NCI-H1694 (cell line): Measurements from ENCODE around the gene HOXB3.

Experiments used
- DNase-seq: peaks from one replicate; lab custom pipeline; 2025; lab: John Stamatoyannopoulos, UW

Gene HOXB3

DNA sequence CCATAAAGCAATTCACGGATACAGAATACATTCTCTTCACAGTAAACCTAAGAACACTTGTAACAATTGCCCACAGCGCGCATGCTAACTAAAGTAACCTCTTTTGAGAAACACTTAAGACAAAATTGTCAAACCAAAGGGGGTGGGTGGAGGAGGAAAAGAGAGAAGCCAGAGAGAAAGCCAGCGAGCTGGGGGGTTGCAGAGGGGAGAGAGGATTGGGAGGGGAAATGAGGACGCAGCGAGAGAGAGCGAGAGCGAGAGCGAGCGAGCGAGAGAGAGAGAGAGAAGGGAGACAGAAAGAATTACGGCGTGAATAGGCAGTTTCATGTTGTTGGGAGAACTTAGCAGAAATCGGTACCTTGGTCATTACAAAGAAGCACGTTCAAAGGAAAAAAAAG lies 22.4 kb upstream of the HOXB3 start:
- no peak for DNase-seq

DNA sequence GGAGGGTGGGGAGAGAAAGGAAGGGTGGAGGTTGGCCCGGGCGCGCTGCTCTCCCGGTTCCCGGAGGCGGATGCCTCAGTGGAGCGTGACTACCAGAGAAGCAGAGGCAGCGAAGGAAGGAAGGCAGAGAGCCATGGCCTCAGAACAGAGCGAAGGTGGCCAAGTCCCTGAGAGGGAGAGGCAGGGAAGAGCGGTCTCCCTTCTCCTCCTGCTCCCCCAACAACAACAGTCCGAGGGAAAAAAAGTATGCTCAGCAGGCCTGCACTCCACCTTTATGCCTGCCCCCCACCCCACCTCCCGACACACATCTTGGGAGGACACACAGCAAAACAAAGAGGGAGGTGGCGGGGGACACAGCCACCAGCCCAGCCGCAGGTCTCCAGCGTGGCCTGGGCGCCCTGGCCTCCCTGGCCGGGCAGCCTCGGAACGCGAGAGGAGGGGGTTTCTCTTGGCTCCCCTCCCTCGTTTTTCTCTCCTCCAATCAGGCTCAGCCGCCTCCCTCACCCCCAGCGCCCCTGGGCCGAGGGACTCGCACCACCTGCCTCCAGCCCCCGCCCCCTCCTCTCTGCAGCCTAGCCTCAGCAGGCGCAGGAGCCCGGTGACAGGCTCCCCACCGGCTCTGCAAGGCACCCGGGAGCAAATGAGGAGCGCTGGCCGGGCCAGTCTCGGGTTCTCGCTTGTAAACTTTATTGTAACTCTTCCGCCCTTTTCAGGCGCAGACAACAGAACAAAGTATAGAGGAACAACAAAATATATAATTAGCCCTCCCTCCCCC lies 21.8 kb upstream of the HOXB3 start:
- peak; percentile 41 for DNase-seq

GRCh38 chr17:48611213-48611612 lies 21.2 kb upstream of the HOXB3 start:
- no peak for DNase-seq

- DNase-seq: peak; percentile 35
These were observed 20.5 kb upstream of the HOXB3 start, which contains the start of gene HOXB7 for GRCh38 chr17:48610282-48611211. HOXB7 (minus strand) TSS chr17:48611017; CDS start chr17:48610918, 99 bp downstream.

DNA sequence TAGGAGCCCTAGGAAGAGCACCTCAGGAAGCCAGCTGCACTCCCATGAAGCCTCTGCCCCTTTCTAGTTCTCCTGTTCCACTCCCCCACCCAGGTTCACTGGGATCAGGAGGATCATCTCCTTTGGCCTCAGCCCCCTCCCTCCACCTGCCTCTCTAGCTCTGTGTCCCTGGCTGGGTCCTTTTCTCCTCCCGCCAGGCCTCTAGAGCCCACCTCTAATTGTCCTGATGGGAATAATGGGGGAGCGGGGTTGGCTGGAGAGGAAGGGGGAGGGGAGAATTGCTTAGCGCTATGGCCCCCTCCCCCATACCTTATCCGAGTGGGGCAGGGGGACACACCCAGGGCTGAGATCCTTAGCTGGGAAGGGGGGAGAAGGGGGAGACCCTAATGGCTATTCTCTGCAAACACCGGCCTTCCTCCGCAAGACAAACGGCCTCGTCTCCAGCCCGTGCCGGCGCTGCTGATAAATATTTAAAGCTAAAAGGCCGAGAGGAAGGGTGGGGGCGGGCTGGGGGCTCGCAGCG lies 19.8 kb upstream of the HOXB3 start:
- DNase-seq: no peak

DNA sequence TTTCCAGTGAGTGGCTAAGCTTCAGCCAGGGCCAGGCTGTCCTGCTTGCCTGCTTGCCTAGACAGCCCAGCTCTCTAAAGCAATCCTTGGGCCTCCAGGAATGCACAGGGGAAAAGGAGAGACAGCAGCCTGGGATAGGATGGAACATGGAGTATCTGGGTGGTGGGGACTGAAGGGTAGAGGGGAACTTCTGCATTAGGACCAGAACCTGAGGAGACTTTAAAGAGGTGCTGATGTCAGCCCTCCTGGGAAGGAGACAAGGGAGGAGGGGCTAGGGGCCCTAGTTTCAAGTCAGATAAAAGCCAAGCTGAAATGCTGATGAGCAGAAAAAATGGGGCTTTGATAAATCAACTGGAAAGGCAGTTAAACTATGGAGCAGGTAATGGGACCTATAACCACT lies 19.0 kb upstream of the HOXB3 start:
- no peak for DNase-seq

DNA sequence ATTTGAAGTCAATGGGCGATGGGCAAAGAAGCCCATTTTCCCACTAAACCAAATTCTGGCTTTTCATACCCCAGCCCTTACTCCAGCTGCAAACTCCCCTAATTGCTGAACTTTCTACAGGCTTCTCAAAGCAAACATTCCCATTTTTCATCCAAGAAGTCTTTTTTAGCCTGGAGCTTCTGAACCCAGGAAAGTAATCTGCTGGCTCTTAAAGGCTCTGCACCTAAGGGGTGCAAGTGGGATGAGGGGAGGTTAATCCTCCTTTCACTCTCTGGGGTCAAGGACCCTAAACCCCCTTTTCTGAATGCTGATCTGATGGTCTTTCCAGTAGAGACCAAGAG lies 18.4 kb upstream of the HOXB3 start:
- no peak for DNase-seq

GRCh38 chr17:48606892-48607614 lies 17.0 kb upstream of the HOXB3 start:
- no peak for DNase-seq

- DNase-seq: no peak
These were observed 16.2 kb upstream of the HOXB3 start for GRCh38 chr17:48605991-48606891.

DNA sequence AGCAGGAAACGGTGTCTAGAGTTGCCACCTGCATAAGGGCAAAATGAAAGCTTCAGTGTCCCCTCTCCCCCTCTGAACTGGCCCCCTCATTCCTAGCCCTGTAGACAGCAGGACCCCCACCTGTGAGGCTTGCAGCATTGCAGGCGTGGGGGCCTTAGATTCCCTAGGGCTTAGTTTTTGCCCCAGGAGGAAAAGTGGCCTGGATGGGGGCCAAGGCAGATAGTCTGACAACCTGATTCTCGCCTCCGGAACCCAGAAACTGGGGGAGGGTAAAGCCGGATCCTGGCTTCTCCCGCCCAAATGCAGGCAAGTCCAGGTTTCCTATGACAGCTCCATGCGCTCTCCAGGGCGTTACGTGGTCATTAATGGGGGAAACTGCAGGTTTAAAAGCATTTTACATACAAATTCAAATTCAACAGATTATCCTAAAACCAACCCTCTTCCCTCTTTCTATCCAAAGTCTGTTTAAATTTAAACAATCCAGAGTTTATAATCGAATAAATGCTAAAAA lies 15.4 kb upstream of the HOXB3 start:
- DNase-seq: no peak

GRCh38 chr17:48604770-48605329 lies 14.8 kb upstream of the HOXB3 start, which contains the start of gene HOXB6:
HOXB6 (minus strand) TSS chr17:48604986; CDS start chr17:48598150, 6,836 bp downstream.
- DNase-seq: no peak

DNA sequence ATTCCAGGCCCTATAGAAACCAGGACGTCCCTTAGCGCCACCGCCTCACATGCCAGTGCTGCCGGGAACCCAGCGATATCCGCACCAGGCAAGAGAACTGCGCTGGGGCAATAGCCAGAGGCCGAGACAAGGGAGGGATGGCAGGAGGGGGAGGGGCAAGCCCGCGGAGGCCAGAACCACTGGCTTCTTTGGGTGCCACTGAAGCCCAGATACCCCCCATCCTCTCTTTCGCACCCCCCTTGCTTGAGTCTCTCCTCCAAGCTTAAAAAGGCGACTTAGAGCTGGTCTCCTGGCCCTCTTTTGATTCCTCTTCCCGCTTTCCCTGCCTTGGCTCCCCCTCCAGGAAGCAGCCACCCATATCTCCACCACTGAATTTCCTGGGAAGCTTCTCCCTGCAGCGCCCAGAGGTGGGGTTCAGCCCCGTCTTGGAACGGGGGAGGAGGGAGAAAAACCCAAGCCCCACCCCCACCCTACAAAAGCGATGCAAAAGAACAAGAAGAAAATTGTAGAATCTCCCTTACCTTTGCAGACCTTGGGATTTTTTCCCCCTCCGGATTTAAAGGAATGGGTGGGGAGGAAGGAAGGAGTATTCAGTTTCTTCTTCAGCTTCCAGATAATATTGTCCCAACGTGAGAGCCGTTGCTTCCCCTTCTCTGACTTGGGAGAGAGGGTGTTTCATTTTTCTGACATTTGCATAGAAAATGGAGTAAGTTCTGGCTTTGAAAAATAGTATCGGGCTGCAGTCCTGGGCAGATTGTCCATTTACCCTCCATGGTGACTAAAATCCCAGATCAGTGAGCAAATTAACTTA lies 14.1 kb upstream of the HOXB3 start:
- DNase-seq: no peak

DNA sequence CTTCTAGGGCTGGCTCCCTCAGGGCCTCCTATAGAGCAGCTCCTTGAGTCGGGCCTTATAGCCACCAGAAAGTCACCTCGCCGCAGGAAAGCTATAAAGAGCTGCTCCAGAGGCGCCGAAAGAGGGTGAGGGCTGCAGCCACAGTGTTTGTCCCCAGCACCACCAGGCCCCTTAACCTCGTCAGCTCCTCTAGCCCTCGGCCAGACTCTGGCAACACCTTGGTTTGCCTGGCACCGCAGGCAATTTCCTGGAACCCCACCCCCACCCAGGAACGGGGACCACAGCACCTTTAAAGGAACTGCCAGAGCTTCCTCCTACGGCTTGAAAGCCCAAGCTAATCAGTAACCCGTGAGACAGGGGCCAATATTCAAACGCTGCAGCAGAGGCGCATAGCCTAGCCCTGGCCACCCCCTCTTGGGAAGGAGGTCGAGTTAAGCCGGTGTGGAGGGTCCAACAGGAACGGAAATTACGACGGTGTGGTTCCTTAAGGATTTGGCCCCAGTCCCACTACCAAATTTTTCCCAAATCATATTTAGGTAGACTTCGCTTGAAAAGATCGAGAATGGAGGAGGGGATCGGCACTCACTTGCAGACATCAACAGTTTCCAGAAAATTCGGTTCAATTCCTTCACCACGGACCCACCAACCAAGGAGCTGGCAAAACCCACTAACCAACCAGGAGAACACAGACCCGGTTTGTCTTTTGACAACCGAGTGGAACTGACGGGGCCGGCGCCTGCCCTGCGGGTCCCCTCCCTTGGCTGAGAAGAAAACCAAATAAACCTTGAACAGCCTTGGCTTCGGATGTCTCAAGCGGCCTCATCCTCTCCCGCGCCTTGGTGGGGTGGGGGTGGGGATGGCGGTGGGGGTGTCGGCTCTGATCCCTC lies 11.7 kb upstream of the HOXB3 start:
- no peak for DNase-seq

- DNase-seq: no peak
These were observed 11.1 kb upstream of the HOXB3 start for GRCh38 chr17:48601207-48601538.

DNA sequence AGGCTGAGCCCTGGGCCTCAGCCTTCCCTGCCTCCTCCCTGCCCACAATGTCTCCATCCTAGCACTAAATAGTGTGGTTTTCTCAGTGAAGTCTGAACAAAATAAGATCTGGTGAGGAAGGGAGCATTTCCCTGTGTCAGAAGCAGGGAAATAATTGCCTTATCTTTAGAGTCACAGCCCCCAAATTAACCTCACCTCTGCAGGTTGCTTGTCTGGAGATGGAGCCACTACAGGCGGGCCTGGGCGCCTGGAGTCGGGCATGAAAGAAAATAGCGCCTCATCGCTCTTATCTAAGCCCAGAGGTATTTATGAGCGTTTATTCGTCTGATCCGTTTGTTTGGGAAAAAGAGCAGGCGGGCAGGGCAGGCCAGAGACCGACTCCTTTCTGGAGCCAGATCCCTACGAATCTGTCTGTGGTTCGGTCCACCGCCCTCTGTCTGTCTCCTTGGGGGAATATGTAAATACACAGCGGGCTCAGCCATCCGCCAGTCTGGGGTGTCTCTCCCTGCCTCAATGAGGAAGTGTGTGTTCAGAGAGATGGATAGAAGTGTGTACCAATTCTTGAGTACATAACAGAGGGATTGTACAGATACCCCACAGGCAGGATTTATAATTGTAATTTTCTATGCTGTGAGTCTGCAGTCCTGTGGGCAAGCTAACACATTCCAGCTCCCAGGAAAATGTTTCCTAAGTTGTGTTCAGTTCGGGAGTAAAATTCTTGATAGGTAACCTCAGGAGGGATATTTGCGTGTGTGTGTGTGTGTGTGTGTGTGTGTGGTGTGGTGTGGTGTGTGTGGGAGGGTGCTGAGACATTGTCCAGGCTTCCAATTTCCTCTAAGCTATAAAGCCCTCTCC lies 10.4 kb upstream of the HOXB3 start:
- DNase-seq: no peak

GRCh38 chr17:48599354-48599753 lies 9.3 kb upstream of the HOXB3 start:
- DNase-seq: no peak

DNA sequence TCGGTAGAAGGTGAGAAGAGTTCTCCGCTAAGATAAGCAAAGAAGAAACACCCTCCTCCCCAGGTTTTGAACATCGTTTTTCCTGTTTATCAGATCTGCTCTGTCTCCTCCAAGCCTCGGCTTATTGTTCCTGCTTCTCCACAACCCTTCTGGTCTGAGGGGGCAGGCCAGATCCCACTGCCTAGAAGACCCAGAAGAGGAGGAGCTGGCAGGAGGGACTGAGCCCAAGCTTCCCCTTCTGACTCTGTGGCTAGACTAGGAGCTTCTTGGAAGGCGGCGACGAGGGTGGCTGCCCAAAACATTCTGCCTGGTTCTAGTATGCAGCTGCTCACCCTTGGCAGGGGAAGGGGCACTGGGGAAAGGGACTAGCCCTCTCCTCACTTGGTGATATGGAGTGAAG lies 8.7 kb upstream of the HOXB3 start:
- DNase-seq: no peak
